GM12864 (cell line): ENCODE measurements around the gene PRR36.
"Not testable (repeated sequence)": the region's sequence is repeated elsewhere in the genome, so short reads cannot be mapped to it uniquely, and the experiment has no call there.

ENCODE experiments used
- DNase-seq: peaks from one replicate; pipeline ENCODE4 v3.0.0-alpha.2; 2011; ENCODE audit warnings: low read depth
- H3K4me3 ChIP-seq: 2 replicates; pipeline ENCODE4 v1.5.1; 2011; ENCODE audit warnings: mild to moderate bottlenecking, low read depth, low read length, control low read depth
- TF ChIP-seq, protein P1 (sequence below): IDR thresholded peaks from 2 replicates; pipeline ENCODE4 v1.5.1; 2011; ENCODE audit warnings: low read depth, mild to moderate bottlenecking, moderate library complexity, low read length, control low read depth, inconsistent platforms; ENCODE audit errors: missing control alignments

Gene PRR36

DNA sequence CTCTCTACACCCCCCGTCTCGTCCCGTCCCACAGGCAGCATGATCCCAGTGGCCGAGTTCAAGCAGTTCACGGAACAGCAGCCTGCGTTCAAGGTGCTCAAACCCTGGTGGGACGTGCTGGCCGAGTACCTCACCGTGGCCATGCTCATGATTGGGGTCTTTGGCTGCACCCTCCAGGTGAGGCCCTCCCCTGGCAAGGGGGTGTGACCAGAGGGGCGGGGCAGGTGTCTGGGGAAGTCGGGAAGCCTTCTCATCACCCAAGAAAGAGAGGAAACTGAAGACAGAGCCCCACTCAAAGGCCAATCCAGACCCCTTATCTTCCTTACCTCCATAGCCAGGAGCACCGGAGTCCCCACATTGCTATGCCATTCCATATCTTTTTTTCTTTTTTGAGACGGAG is 21.4 kb upstream of the PRR36 start:
- no peak overlapping the region for H3K4me3 ChIP-seq
- TF ChIP-seq, protein P1, sequence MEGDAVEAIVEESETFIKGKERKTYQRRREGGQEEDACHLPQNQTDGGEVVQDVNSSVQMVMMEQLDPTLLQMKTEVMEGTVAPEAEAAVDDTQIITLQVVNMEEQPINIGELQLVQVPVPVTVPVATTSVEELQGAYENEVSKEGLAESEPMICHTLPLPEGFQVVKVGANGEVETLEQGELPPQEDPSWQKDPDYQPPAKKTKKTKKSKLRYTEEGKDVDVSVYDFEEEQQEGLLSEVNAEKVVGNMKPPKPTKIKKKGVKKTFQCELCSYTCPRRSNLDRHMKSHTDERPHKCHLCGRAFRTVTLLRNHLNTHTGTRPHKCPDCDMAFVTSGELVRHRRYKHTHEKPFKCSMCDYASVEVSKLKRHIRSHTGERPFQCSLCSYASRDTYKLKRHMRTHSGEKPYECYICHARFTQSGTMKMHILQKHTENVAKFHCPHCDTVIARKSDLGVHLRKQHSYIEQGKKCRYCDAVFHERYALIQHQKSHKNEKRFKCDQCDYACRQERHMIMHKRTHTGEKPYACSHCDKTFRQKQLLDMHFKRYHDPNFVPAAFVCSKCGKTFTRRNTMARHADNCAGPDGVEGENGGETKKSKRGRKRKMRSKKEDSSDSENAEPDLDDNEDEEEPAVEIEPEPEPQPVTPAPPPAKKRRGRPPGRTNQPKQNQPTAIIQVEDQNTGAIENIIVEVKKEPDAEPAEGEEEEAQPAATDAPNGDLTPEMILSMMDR = no peak
- DNase-seq = no peak

DNA sequence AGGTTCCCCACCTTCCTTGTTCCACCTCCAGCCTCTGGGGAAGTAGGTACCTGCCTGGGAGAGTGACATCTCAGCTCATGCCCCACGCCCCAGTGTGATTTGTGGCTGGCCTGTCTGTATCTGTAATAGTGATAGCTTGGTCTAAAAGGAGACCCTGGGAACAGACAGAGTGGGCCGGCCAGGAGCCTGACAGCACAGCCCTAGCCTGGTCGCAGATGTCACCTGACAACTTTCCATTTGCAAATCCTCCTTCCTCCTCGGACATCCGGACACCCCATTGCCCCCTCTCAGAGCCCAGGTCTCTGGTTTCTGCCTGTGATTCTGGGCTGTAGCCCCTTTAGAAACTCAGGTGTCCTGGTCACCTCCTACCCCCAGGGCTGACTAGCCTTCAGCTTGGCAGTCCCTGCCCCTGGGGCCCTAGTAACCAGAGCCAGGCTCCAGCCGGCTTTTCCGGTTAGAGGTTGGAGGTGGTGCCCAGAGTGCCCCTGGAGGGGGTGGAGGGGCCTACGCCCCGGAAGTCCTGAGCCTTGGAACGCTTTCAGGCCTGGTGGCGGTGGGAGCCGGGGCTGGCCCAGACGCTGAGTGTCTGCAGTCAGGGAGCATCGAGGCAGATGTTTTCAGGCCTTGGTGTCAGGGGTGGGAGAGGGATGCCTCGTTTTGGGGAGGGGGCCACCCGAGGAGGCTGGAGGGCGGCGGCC is 20.6 kb upstream of the PRR36 start:
- TF ChIP-seq, protein P1 = no peak
- H3K4me3 ChIP-seq = no peak overlapping the region
- DNase-seq = no peak

DNA sequence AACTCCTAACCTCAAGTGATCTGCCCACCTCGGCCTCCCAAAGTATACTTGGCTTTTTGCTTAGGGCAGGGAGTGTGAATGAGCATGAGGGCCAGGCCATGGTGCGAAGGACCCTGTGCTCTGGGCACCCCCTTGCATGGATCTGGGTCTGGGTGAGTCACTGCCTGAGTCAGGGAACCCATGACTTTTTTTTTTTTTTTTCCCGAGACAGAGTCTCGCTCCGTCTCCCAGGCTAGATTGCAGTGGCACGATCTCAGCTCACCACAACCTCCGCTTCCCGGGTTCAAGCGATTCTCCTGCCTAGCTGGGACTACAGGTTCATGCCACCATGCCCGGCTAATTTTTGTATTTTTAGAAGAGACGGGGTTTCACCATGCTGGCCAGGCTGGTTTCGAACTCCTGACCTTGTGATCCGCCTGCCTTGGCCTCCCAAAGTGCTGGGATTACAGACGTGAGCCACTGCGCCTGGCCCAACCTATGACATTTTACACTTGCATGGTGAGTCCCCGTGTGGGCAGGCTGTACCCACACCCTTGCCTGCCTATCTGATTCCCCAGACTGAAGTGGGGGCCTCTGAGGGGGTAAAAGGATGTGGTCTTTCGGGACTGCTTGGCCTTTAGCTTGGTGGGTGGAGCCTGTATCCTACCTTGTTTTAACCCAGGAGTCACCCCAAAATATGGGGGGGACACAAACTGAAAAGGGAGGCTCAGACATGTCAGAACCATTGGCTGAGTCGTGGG is 19.3 kb upstream of the PRR36 start:
- DNase-seq, H3K4me3 ChIP-seq: not testable (repeated sequence)

DNA sequence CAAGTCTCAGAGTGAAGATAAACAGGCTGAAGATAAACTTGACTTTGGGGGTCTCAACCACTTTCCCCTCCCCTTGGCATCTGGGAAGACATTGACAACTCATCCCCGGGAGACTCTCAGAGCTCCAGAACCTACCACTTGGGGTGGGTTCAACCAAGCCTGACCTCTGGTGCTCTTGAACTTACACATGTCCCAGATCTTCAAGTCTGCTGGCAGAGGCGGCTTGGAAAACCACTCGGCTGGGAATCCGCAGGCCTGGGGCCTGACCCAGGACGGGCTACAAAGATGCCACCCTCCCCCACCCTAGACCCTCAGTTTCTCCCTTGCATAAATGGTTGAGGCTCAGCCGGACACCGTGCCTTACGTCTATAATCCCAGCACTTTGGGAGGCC is 14.6 kb upstream of the PRR36 start:
- TF ChIP-seq, protein P1 = no peak
- H3K4me3 ChIP-seq = no peak overlapping the region
- no peak for DNase-seq

DNA sequence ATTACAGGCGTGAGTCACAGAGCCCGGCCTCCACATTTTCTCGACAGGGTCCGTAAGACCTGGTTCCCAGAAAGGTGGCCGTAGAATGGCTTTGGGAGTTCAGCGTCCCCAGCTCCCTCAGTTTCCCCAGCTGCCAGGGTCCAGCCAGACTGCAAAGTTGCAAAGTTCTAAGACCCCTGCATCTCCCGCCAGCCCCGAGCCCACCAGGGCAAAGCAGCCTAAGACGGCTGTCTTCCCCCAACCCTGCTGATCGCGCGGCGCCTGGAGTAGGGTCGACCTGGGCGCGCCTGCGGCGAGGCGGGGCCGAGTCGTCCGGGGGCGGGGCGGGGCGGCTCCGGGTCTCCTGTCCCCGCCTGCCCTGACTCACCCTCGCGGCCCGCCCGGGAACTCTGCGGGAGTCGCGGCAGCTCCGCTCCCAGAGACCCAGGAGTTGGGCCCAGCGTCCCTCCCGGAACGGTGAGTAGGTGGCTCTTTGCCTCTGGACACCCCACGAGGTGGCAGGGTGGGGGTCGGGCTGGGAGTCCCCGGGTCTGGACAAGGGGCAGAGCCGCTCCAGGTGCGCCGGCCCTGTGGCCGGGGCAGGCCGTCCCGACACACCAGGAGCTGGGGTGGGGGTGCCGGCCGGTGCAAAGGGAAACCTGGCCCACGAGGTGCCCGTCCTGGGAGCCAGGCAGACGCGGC is 14.1 kb upstream of the PRR36 start, which contains the start of gene LRRC8E:
Gene LRRC8E, plus strand, starts transcription at position 366 of the 681 bp plus-strand sequence. CDS start 7,094 bp downstream, outside the sequence.
- TF ChIP-seq, protein P1 = no peak
- no peak for DNase-seq
- no peak within 1 kb of the TSS for H3K4me3 ChIP-seq

DNA sequence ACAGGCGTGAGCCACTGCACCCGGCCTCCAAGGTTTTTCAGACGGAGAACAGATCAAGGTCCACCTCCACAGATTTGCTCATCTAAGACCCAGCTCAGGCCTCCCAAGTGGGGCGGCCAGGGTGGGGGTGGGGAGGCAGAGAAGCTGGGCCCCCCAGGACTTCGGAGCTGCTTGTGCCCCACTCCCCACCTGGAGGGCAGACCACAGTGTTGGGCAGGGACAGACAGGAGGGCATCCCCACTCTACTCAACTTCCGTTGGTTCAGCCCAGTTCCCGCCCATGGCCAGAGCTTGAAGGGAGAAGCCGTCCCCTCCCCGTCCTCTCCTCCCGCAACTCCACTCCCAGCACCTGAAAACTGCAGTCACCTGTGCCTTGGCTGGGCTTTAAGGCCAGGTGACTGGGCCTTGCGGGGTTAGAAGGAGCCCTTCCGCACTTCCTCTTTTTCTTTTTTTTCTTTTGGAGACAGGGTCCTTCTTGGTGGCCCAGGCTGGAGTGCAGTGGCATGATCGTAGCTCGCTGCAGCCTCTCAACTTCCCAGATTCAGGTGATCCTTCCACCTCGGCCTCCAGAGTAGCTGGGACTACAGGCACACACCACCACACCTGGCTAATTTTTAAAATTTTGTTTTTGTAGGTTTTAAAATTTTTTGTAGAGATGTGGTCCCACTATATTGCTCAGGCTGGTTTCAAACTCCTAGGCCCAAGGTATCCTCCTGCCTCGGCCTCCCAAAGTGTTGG is 13.4 kb upstream of the PRR36 start:
- no peak overlapping the region for H3K4me3 ChIP-seq
- DNase-seq = no peak
- TF ChIP-seq, protein P1 = no peak

DNA sequence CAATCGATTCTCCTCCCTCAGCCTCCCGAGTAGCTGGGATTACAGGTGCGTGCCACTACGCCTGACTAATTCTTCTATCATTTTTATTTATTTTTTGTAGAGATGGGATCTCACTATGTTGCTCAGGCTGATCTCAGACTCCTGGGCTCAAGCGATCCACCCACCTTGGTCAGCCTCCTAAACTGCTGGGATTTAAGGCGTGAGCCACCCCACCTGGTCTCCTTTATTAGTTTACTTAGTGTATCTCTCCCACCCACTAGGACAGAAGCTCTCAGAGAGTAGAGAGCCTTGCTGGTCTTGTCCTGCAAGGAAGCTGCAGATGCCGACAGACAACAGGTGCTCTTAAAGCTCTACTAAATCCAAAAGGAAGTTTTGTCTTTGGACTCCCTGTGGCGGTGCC is 11.6 kb upstream of the PRR36 start:
- TF ChIP-seq, protein P1 = no peak
- no peak overlapping the region for H3K4me3 ChIP-seq
- no peak for DNase-seq
